Muscle of leg (tissue), 11 donors: ENCODE results near the gene VGLL2. TPM values are rescaled to one million over a fixed set of nuclear protein-coding genes. Genes with fewer than 3 reads are reported as not detected.
"Not testable (repeated sequence)": the region's sequence is repeated elsewhere in the genome, so short reads cannot be mapped to it uniquely, and the experiment has no call there.

Experiments used
- DNase-seq: peaks from one replicate; pipeline ENCODE4 v3.0.0; 2013
- H3K27ac ChIP-seq: one replicate; pipeline ENCODE4 v1.5.1; 2013; ENCODE audit warnings: mild to moderate bottlenecking, low read length, control low read depth
- H3K27me3 ChIP-seq: one replicate; pipeline ENCODE4 v1.6.1; 2013; ENCODE audit warnings: low read length; ENCODE audit not compliant: control insufficient read depth, insufficient read depth
- H3K36me3 ChIP-seq: one replicate; pipeline ENCODE4 v1.6.1; 2013; ENCODE audit warnings: low read length; ENCODE audit not compliant: control insufficient read depth, insufficient read depth
- H3K4me1 ChIP-seq: one replicate; pipeline ENCODE4 v1.6.1; 2013; ENCODE audit warnings: low read length; ENCODE audit not compliant: control insufficient read depth, insufficient read depth
- H3K4me3 ChIP-seq: one replicate; pipeline ENCODE4 v1.5.1; 2013; ENCODE audit warnings: low read length, control low read depth
- H3K9me3 ChIP-seq: replicated peaks from 2 replicates; pipeline ENCODE4 v1.6.1; 2013; ENCODE audit warnings: low read depth, low read length; ENCODE audit not compliant: control insufficient read depth
- WGBS: methylation state at CpG from one replicate; pipeline ENCODE4 v1.1.5; 2013; ENCODE audit warnings: missing lambda C conversion rate; ENCODE audit not compliant: insufficient coverage; 5-methylcytosine and 5-hydroxymethylcytosine counted together
- polyA plus RNA-seq, 8 donors: library from polyadenylated mRNA; unstranded; fragments of 120-200 nt; gene quantifications; one replicate each; pipeline versions ENCODE4 v1.2.1 to v1.2.3, GENCODE V29; 2013; ENCODE audit warnings: inconsistent platforms in 1 of 8, low replicate concordance in 1 of 8; ENCODE audit not compliant: insufficient read length in 8 of 8, insufficient read depth in 1 of 8
- total RNA-seq: library from RNA; stranded (reverse); fragments of 120-200 nt; gene quantifications from one replicate; pipeline ENCODE4 v1.2.4, GENCODE V29; 2013

The VGLL2 gene
- total and polyA plus RNA-seq, 9 donors = 28.2 to 126 (median 107) TPM

GRCh38 chr6:117233145-117233544, 32.2 kb upstream of the VGLL2 start:
- no CpG with 5 or more reads among the region's 3 CpGs for WGBS
- Histone ChIP-seq H3K27ac (peak overlapping the region; percentile 59), H3K4me3 (no peak overlapping the region), H3K36me3 (no peaks in the 10 kb centered on the region), H3K9me3 (no peaks in the 10 kb centered on the region), H3K27me3 (no peaks in the 10 kb centered on the region), H3K4me1 (peaks cover 23% of the 10 kb centered on the region)
- DNase-seq = peak; percentile 70

- H3K27me3 ChIP-seq = no peaks in the 10 kb centered on the region
- DNase-seq = no peak
- H3K9me3 ChIP-seq = no peaks in the 10 kb centered on the region
- no CpG with 5 or more reads among the region's 2 CpGs for WGBS
- H3K27ac ChIP-seq = no peak overlapping the region
- H3K4me3 ChIP-seq = no peak overlapping the region
- H3K4me1 ChIP-seq = peaks cover 11% of the 10 kb centered on the region
- no peaks in the 10 kb centered on the region for H3K36me3 ChIP-seq
These were observed 27.8 kb upstream of the VGLL2 start for GRCh38 chr6:117237561-117237960.

- H3K36me3 ChIP-seq, H3K4me1 ChIP-seq, DNase-seq, H3K9me3 ChIP-seq, H3K4me3 ChIP-seq, H3K27ac ChIP-seq, H3K27me3 ChIP-seq: not testable (repeated sequence)
- no CpG with 5 or more reads among the region's 13 CpGs for WGBS
These were observed 20.8 kb upstream of the VGLL2 start for GRCh38 chr6:117244571-117244970.

GRCh38 chr6:117244979-117245378, 20.4 kb upstream of the VGLL2 start:
- DNase-seq, H3K27me3 ChIP-seq: not testable (repeated sequence)

GRCh38 chr6:117253785-117254184, 11.6 kb upstream of the VGLL2 start:
- no CpG with 5 or more reads among the region's 2 CpGs for WGBS
- no peak for DNase-seq
- H3K4me1 ChIP-seq = no peaks in the 10 kb centered on the region
- H3K4me3 ChIP-seq = no peak overlapping the region
- H3K27ac ChIP-seq = no peak overlapping the region
- no peaks in the 10 kb centered on the region for H3K9me3 ChIP-seq
- H3K36me3 ChIP-seq = no peaks in the 10 kb centered on the region
- no peaks in the 10 kb centered on the region for H3K27me3 ChIP-seq

More at GRCh38 chr6:117244979-117245378, 20.4 kb upstream of the VGLL2 start:
- H3K27ac ChIP-seq, H3K4me3 ChIP-seq, H3K9me3 ChIP-seq, H3K4me1 ChIP-seq, H3K36me3 ChIP-seq: not testable (repeated sequence)
- 100% methylated on average over 1 of the region's 20 CpGs for WGBS

GRCh38 chr6:117262799-117263198, 2.6 kb upstream of the VGLL2 start:
- H3K4me3 ChIP-seq = no peak overlapping the region
- H3K27me3 ChIP-seq = peaks cover 41% of the 10 kb centered on the region
- H3K9me3 ChIP-seq = no peaks in the 10 kb centered on the region
- WGBS = no CpG with 5 or more reads among the region's 8 CpGs
- H3K36me3 ChIP-seq = no peaks in the 10 kb centered on the region
- peaks cover 15% of the 10 kb centered on the region for H3K4me1 ChIP-seq
- no peak overlapping the region for H3K27ac ChIP-seq
- DNase-seq = no peak

- DNase-seq = no peak
- Histone ChIP-seq H3K4me1 (peaks cover 19% of the 10 kb centered on the region), H3K36me3 (peaks cover 2% of the 10 kb centered on the region), H3K27ac (no peak overlapping the region), H3K9me3 (no peaks in the 10 kb centered on the region), H3K27me3 (peaks cover 48% of the 10 kb centered on the region), H3K4me3 (no peak overlapping the region)
- 12% methylated on average over 21 of the region's 27 CpGs for WGBS
These were observed 1.9 kb upstream of the VGLL2 start for GRCh38 chr6:117263353-117263927.

- Histone ChIP-seq H3K9me3 (no peaks in the 10 kb centered on the region), H3K4me1 (peaks cover 21% of the 10 kb centered on the region), H3K4me3 (peak overlapping the region; percentile 78), H3K27me3 (peaks cover 53% of the 10 kb centered on the region), H3K27ac (peak overlapping the region; percentile 90), H3K36me3 (peaks cover 6% of the 10 kb centered on the region)
- DNase-seq = no peak
- 0% methylated on average over 1 of the region's 8 CpGs for WGBS
These were observed 1.0 kb upstream of the VGLL2 start for GRCh38 chr6:117264369-117264691.

- no peaks in the 10 kb centered on the region for H3K9me3 ChIP-seq
- H3K4me1 ChIP-seq = peaks cover 21% of the 10 kb centered on the region
- DNase-seq = no peak
- under 1% methylated on average over 36 of the region's 39 CpGs for WGBS
- H3K36me3 ChIP-seq = peaks cover 6% of the 10 kb centered on the region
- H3K27me3 ChIP-seq = peaks cover 55% of the 10 kb centered on the region
- H3K4me3 ChIP-seq = peak overlapping the region; percentile 78
- peak overlapping the region; percentile 90 for H3K27ac ChIP-seq
These were observed 507 bp upstream of the VGLL2 start for GRCh38 chr6:117264692-117265409.

GRCh38 chr6:117266257-117267053, 1.1 kb downstream of the VGLL2 start:
- WGBS = 0% methylated on average over 1 of the region's 16 CpGs
- peak overlapping the region; percentile 78 for H3K4me3 ChIP-seq

More at GRCh38 chr6:117266257-117267053, 1.1 kb downstream of the VGLL2 start:
- Histone ChIP-seq H3K27ac (peak overlapping the region; percentile 90), H3K9me3 (no peaks in the 10 kb centered on the region), H3K4me1 (peaks cover 28% of the 10 kb centered on the region), H3K36me3 (peaks cover 11% of the 10 kb centered on the region), H3K27me3 (peaks cover 66% of the 10 kb centered on the region)
- DNase-seq = no peak
